Measurements from ENCODE around the gene CASZ1.

The CASZ1 gene

GRCh38 chr1:10736634-10737586, 59.5 kb downstream of the CASZ1 start:
- Histone ChIP-seq H3K4me3 (no peak overlapping the region), H3K27ac (peak overlapping the region in 8 of 21 experiments; percentile 42 to 65 (median 60))

- no peak overlapping the region for H3K27ac ChIP-seq
Measured at GRCh38 chr1:10735563-10736305, 60.7 kb downstream of the CASZ1 start.

DNA sequence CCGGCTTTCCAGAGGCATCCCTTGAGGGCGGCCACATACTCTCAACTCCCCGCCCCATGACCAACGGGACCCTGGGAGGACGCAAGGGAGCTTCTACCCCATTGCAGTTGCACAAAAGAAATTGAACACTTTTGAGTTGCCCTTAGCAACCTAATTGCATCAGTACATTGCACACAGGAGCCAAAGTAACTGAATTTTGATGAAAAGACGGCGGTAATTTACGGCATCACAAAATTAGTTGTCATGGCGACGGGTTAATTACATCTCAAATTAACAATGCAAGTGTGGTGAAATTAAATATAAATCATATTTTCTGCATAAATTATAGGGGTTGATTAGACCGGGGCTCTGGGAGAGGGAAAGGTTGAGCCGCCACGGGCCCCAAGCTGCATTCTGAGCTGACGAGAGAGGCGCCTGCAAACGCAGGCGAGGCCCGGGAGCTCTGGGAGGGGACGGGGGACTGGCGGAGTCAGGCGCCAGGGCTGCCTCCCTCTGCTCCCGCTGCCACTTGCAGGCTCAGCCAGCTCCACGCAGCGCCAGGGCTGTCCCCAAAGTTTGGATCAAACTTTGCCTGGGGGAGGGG, 61.4 kb downstream of the CASZ1 start:
- H3K4me3 ChIP-seq: no peak overlapping the region
- peak overlapping the region in 1 of 21 experiments; percentile 47 for H3K27ac ChIP-seq

More at GRCh38 chr1:10735563-10736305, 60.7 kb downstream of the CASZ1 start:
- no peak overlapping the region for H3K4me3 ChIP-seq

GRCh38 chr1:10734375-10734774, 62.1 kb downstream of the CASZ1 start:
- H3K27ac ChIP-seq: peak overlapping the region in 1 of 21 experiments; percentile 47
- no peak overlapping the region for H3K4me3 ChIP-seq

- H3K4me3 ChIP-seq: no peak overlapping the region
- peak overlapping the region in 2 of 21 experiments; percentile 2 to 45 for H3K27ac ChIP-seq
Measured at GRCh38 chr1:10733474-10734366, 62.7 kb downstream of the CASZ1 start.

GRCh38 chr1:10730985-10731384, 65.5 kb downstream of the CASZ1 start:
- Histone ChIP-seq H3K27ac (peak overlapping the region in 2 of 21 experiments; percentile 34 to 41), H3K4me3 (no peak overlapping the region)

- H3K4me3 ChIP-seq: no peak overlapping the region
- H3K27ac ChIP-seq: peak overlapping the region in 1 of 21 experiments; percentile 37
Measured at GRCh38 chr1:10728595-10729410, 67.6 kb downstream of the CASZ1 start.

DNA sequence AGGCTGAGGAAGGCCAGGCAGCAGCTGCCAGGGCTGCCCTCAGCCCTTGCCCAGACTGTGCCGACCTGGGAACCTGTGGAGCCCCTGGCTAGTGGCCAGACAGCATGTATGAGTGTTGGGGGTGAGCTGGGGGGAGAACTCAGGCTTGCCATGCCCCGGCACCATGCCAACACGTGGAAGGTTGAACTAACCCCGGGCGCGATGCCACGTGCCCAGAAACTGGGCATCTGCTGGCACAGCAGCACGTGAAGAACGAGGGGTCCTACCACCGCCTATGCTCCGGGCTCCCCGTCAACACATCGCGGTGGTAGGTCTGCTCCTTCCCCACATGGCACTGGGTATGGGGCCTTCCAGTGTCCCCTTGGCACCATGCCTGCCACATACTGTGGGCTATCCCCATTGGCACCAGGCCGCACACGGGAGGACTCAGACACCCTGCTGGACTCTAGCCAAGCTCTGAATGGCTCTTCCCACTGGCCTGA, 68.7 kb downstream of the CASZ1 start:
- Histone ChIP-seq H3K27ac (peak overlapping the region in 3 of 21 experiments; percentile 38 to 76 (median 52)), H3K4me3 (no peak overlapping the region)

DNA sequence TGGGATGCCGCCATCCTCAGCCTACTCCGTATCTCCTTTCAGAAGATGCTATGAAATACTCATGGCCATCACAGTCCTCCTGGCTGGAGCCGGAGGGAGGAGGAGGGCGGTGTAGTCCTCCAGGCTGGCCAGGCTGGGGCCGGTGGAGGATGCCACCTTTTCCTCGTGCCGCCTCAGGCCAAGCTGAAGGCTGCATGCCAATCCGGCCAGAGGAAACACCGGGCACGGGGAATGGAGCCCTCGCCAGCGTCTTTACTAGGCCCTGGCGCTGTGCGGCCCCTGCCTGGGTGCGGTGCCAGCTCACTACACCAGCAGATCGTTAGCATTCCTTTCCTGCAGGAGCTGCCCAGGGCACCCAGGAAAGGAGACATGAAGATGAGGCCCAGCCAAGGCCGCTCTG, 70.1 kb downstream of the CASZ1 start:
- H3K27ac ChIP-seq: peak overlapping the region in 5 of 21 experiments; percentile 4 to 76 (median 42)
- H3K4me3 ChIP-seq: no peak overlapping the region

DNA sequence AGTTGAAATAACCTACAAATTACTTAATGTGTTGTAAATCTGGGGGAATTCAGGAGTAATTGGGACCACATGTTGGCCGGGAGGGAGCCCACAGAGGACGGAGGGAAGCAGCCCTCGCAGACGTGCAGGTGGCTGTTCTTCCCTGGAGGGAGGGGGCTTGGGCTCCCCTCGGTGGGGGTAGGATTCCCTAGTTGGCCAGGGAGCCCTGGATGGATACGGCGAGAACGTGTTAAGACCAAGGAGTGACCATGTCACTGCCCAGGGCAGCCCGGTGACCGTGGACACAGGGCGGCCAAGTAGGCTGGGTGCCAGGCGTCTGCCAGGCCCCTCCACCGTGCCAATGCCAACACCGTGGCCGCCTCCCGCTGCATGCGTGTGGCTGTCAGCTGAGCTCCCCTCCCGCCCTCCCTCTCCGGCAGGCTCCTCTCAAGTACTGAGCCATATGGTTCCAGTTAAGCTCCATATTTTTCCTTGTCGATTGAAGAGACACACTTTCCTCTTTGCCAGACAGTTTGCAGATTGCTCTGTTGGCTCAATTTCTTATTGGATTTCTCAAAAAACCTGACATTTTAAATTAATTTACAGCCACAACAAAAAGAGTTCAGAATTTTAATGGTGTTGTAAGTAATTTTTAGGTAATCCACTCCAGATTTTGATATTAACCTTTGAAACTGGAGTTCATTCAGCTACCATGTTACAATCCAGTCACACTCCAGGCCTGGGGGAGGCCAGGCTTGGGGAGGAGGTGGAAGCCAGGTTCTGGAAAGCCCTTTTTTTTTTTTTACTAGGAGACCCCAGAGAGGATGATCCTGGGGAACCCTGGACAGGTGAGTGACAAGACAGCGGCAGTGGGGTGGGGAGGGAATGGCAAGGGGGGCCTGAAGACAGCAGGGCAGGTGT, 71.2 kb downstream of the CASZ1 start:
- Histone ChIP-seq H3K27ac (peak overlapping the region in 11 of 21 experiments; percentile 16 to 83 (median 60)), H3K4me3 (no peak overlapping the region)

DNA sequence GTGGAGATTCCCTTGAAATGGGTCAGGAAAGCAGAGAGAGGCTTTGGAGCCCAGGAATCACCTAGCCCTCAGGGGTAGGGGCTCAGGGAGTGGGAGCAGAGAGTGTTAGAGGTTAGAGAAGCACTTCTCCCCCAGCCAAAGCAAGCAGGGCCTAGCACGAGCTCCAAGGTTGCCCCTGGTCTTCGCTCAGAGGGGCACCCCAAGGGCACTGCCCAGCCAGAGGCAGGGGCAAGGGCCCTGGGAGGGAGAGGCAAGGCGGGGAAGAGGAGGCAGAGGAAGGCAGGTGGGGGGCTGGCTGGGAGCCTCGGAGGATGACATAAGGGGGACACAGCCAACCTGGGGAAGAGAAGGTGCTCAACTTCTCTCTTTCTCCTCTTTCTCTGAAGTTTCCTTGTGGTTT, 71.9 kb downstream of the CASZ1 start:
- no peak overlapping the region for H3K4me3 ChIP-seq
- H3K27ac ChIP-seq: peak overlapping the region in 13 of 21 experiments; percentile 6 to 83 (median 60)

DNA sequence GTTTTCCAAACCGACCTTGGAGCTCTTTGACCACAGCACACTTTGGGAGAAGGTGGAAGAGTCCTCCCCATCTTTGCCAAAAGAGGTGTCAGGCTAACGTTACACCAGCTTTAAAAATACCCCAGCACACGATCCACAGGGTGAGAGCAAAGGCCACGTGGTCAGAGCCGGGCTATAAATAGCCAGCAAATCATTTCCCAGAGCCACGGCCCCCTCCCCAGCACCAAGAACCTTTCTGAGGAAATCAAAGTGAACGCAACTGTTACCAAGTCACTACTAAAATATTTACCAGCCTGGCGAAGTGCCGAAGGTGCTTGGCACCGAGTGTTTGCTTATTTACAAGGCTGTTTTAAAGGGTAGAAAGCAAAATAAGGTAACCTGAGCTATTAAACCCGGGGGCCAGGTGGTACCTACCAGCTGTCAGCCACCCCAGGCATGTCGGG, 72.4 kb downstream of the CASZ1 start:
- H3K4me3 ChIP-seq: no peak overlapping the region
- H3K27ac ChIP-seq: peak overlapping the region in 14 of 21 experiments; percentile 6 to 83 (median 62)

- peak overlapping the region in 15 of 21 experiments; percentile 34 to 83 (median 65) for H3K27ac ChIP-seq
- no peak overlapping the region for H3K4me3 ChIP-seq
Measured at GRCh38 chr1:10723317-10723716, 73.1 kb downstream of the CASZ1 start.

DNA sequence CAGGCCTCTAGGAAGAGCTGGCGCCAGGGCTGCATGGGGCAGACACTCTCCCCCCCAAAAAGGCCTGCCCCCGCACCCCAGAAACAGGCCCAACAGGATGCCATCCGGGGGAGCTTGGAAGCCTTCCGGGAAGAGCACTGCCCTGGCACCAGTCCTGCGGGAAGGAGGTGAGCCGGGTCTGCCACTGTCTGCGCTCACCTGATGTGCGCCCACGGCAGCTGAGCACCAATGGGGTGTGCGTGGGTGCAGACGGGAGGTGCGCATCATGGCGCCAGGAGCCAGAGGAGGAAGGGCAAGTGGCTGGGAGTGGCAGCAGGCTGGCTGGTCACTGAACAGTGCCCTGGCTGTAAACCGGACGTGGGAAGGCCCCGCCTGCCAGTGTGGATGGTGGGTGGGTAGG, 73.6 kb downstream of the CASZ1 start:
- Histone ChIP-seq H3K4me3 (no peak overlapping the region), H3K27ac (peak overlapping the region in 15 of 21 experiments; percentile 34 to 83 (median 66))

DNA sequence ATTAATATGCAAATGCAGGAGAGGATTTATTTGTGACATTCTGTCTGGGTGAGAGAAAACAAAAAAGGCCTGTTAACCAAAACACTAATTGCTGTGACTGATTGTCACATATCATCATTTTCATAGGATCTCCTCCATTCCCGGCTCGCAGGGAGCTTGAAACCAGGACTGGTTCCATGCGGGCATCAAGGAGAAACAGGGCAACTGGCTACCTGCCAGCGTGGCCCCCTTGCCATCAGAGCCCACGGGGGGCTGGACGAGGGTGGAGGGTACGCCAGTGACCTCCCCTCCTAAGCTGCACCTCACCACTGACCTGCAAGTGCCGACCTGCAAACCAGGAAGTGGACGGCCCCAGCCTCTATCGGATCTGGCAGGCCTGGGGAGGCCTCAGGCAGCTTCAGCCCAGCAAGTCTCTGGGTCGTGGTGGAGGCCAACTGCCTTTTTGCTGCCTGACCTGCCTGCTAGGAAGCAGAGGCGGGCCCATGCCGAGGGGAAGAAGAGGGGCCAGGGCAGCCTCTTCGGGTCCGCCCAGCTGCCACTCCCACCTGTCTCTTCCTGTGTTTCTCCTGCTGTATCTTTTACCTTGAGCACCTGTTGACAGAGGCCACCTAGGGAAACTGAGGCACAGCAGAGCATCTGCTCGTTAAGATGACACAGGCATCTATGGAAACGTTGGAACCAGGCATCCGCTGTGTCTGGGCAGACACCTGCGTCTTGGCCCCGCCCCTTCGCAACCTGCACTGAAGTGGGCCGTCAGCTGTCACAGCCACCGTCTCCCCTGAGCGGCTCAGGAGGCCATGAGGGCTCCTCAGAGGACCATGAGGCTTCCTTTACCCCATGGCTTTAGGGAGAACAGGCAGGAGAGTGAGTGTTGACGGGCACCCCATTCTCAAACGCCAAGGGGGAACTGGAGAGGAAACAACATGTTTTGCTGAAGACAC, 74.8 kb downstream of the CASZ1 start:
- peak overlapping the region in 12 of 21 experiments; percentile 18 to 83 (median 66) for H3K27ac ChIP-seq
- no peak overlapping the region for H3K4me3 ChIP-seq

DNA sequence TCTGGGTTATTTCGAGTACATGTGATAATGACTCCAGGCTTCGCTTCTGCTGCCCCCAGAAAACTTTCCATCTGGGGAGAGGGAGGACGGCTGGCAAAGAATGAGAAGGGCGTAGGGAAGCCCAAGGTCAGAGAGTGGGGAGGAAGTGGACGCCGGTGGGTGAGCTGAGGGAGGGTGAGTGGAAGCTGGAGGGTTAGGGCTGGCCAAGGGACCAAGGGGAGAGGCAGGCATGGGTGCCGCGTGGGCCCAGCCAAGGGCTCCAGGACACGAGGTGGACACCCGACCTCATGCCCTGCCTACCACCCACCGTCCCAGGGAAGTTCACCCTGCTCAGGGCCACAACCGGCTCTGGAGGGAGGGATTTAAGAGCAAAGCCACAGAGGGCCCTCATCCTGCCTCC, 75.8 kb downstream of the CASZ1 start:
- H3K4me3 ChIP-seq: no peak overlapping the region
- H3K27ac ChIP-seq: no peak overlapping the region

Measured in skin epidermis (tissue), 12 donors.